Memory B cell (primary cell): Measurements from ENCODE around the gene SPNS2.

Experiments used
- ATAC-seq: fragments of 150-1000 bp; cut with Tn5 transposase; 2 replicates; pipeline ENCODE4 v1.10.0; 2021; ENCODE audit warnings: low read depth, mild to moderate bottlenecking, moderate library complexity
- DNase-seq, 2 donors: peaks; one replicate each; pipeline ENCODE4 v3.0.0; 2022; ENCODE audit warnings: low spot score in 2 of 2
- H3K27ac Mint-ChIP-seq: one replicate; pipeline ENCODE4 v1.8.0; 2022; ENCODE audit warnings: mild to moderate bottlenecking, moderate library complexity, mixed read lengths
- H3K27me3 Mint-ChIP-seq: one replicate; pipeline ENCODE4 v1.8.0; 2022; ENCODE audit warnings: mixed read lengths
- H3K36me3 Mint-ChIP-seq: one replicate; pipeline ENCODE4 v1.8.0; 2022; ENCODE audit warnings: mild to moderate bottlenecking, mixed read lengths
- H3K4me1 Mint-ChIP-seq: one replicate; pipeline ENCODE4 v1.8.0; 2022; ENCODE audit warnings: mixed read lengths
- H3K4me3 Mint-ChIP-seq: one replicate; pipeline ENCODE4 v1.8.0; 2022; ENCODE audit warnings: mild to moderate bottlenecking, moderate library complexity, mixed read lengths
- H3K9me3 Mint-ChIP-seq: one replicate; pipeline ENCODE4 v1.8.0; 2022; ENCODE audit warnings: mixed read lengths

The SPNS2 gene, protein sequence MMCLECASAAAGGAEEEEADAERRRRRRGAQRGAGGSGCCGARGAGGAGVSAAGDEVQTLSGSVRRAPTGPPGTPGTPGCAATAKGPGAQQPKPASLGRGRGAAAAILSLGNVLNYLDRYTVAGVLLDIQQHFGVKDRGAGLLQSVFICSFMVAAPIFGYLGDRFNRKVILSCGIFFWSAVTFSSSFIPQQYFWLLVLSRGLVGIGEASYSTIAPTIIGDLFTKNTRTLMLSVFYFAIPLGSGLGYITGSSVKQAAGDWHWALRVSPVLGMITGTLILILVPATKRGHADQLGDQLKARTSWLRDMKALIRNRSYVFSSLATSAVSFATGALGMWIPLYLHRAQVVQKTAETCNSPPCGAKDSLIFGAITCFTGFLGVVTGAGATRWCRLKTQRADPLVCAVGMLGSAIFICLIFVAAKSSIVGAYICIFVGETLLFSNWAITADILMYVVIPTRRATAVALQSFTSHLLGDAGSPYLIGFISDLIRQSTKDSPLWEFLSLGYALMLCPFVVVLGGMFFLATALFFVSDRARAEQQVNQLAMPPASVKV

DNA sequence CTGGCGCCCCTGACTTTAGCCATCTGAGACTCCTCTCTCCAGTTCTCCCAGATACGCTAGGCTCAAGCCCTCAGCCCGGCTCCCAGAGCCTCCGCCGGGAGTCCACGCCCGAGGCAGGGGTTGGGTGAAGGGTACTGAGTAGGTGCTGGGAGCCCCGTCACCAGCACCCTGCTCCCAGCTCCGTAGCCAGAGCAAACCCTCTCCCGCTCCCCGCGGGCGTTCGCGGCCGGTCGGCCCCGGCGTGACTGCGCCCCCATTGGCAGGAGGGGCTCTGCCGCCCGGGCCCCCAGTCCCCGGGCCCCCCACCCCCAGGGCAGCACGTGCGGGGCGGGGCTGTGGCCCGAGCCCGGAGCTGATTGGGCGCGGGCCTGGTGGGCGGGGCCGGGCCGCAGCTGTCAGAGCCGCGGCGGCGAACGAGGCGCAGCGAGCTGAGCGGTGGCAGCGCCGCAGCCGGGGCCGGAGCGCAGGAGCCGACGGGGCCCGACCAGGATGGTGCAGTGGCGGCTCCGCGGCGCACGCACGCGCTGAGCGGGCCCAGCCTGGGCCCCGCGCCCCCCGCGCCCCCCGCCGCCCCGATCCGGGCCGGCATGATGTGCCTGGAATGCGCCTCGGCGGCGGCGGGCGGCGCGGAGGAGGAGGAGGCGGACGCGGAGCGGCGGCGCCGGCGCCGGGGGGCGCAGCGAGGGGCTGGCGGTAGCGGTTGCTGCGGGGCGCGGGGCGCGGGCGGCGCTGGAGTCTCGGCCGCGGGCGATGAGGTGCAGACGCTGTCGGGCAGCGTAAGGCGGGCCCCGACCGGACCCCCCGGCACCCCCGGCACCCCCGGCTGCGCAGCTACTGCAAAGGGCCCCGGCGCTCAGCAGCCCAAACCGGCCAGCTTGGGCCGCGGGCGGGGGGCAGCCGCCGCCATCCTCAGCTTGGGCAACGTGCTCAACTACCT is at the start of gene SPNS2:
TSS of gene SPNS2 (plus strand) at position 421 of the 937 bp plus-strand sequence. CDS start at position 588, 167 bp downstream.
- Mint-ChIP-seq H3K4me1 (peaks cover 28% of the 10 kb centered on the region), H3K9me3 (no peaks in the 10 kb centered on the region), H3K4me3 (peak within 1 kb of the TSS; percentile 88), H3K36me3 (no peaks in the 10 kb centered on the region), H3K27me3 (peaks cover 13% of the 10 kb centered on the region), H3K27ac (no peak within 1 kb of the TSS)
- ATAC-seq (peak; percentile 81), DNase-seq (peak; percentile 59 to 72)

DNA sequence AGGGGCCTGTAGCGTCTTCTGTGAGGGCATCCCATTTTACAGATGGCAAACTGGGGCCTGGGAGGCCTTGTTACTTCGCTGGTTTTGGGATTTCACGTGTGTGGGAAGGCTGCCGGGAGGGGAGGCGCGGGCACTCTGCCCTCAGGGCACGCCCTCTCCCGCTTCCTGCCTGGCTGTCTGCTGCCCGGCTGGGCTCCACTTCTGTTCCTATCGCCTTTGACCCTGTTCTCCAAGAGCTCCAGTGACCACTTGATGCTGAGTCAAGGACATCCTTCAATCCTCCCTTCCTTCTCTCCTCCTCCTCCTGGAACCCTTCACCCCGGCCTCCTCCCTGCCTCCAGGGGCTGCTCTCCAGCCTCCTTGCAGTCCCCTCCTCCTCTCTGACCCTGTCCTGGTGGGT is 48.9 kb upstream of the SPNS2 start:
- ATAC-seq, result no peak
- Mint-ChIP-seq H3K9me3 (no peaks in the 10 kb centered on the region), H3K27me3 (peaks cover 5% of the 10 kb centered on the region), H3K4me3 (no peak overlapping the region), H3K4me1 (no peaks in the 10 kb centered on the region), H3K27ac (no peak overlapping the region), H3K36me3 (no peaks in the 10 kb centered on the region)
- no peak for DNase-seq

DNA sequence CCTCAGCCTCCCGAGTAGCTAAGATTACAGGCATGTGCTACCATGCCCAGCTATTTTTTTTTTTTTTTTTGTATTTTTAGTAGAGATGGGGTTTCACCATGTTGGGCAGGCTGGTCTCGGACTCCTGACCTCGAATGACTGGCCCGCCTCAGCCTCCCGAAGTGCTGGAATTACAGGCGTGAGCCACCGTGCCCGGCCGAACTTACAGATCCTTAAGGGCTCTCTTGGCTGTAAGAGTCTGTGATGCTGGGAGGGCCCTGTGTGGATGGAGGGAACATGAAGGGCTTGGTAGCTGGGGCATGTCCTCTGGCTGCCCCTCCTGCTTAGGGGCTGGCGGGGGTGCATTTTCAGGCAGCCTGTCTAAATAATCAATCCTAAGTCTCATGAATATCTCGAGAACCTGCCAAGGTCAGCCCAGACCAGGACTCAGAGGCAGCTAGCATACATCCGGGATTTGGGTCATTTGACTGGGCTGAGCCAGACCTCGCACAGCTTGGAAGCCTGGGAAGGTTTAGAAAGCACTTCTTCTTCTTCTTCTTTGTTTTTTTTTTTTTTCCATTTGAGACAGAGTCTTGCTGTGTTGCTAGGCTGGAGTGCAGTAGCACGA is 47.9 kb upstream of the SPNS2 start:
- ATAC-seq, result no peak
- H3K9me3 Mint-ChIP-seq, result no peaks in the 10 kb centered on the region
- H3K4me1 Mint-ChIP-seq, result no peaks in the 10 kb centered on the region
- no peak overlapping the region for H3K27ac Mint-ChIP-seq
- no peak overlapping the region for H3K4me3 Mint-ChIP-seq
- DNase-seq, result no peak
- H3K27me3 Mint-ChIP-seq, result peaks cover 5% of the 10 kb centered on the region
- H3K36me3 Mint-ChIP-seq, result no peaks in the 10 kb centered on the region

DNA sequence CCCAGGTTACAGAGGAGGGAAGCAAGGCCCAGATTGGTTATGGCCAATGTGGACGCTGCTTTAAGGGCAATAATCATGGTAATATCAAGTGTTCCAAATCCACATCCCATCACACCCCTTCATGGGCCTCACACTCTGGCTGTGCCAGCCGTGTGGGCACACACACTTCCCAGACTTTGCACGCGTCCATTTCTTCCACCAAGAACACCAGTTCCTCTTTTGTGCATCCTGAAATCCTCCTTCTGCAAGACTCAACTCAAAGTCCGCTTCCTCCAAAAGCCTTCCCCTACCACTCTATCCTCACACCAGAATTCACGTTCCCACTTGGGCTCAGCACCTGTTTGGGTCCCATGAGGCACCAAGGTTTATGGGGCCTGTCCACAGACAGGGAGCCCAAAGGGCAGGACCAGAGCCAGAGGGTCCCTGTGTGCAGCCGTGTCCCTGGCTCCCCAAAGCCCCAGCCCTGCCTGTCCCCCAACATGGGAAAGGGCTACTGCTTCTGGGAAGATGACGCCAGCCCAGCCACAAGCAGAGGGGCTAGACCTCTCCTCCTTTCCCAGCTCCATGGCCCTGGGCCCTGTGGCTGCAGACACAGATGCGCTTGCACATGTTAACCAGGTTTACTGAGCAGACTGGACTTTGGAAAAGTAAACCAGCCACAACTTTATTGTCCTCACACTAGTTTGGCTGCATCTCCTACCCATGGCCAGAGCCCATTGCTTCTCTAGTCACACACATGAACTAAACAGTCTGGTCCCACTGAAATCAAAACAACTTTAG is 44.7 kb upstream of the SPNS2 start:
- Mint-ChIP-seq H3K27me3 (peaks cover 11% of the 10 kb centered on the region), H3K36me3 (peaks cover 2% of the 10 kb centered on the region)
- ATAC-seq, result no peak

DNA sequence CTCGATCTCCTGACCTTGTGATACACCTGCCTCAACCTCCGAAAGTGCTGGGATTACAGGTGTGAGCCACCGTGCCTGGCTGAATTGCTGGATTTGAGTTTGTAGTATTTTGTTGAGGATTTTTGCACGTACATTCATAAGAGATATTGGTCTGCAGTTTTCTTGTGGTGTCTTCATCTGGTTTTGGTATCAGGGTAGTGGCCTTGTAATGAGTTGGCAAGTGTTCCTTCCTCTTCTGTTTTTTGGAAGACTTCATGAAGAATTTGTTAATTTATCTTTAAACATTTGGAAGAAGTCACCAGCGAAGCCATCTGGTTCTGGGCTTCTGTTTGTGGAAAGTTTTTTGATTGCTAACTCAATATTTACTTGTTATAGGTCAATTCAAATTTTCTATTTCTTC is 38.0 kb upstream of the SPNS2 start:
- peaks cover 11% of the 10 kb centered on the region for H3K27me3 Mint-ChIP-seq
- DNase-seq (no peak), ATAC-seq (no peak)
- no peak overlapping the region for H3K27ac Mint-ChIP-seq
- H3K36me3 Mint-ChIP-seq, result peaks cover 8% of the 10 kb centered on the region
- peaks cover 8% of the 10 kb centered on the region for H3K9me3 Mint-ChIP-seq
- H3K4me3 Mint-ChIP-seq, result no peak overlapping the region
- H3K4me1 Mint-ChIP-seq, result peaks cover 2% of the 10 kb centered on the region

More for the DNA sequence above, 44.7 kb upstream of the SPNS2 start:
- no peaks in the 10 kb centered on the region for H3K9me3 Mint-ChIP-seq
- peaks cover 2% of the 10 kb centered on the region for H3K4me1 Mint-ChIP-seq
- no peak overlapping the region for H3K4me3 Mint-ChIP-seq
- H3K27ac Mint-ChIP-seq, result no peak overlapping the region
- no peak for DNase-seq

DNA sequence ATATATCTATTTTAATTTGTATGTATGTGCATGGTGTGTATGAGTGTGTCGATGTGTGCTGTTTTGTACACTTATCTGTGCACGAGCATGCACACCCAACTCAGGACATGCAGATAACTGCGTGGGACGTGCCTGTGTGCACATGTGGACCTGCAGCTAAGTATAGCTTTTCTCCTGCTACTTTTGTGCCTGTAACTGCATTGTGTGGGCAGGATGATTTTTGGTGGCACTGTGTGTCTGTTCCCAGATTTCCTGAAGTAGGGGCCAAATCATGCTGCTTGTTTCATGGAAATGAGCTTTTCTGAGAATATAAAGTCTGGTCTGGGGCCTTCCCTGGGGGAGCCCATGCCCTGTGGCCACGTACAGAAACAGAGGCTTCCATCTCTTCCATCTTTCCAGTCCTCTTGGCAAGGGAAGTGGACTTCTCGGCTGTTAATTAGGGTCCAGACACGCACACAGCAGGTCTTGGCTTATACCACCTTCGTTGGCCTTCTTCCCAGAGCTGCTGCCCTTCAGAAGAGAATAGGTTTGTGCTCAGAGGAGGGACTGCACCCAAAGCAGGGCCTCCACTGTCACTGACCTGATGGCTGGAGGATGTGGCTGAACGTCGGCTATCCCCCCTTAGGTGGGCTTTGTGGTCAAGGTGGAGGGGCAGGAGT is 34.7 kb upstream of the SPNS2 start:
- peaks cover 6% of the 10 kb centered on the region for H3K36me3 Mint-ChIP-seq
- DNase-seq (no peak), ATAC-seq (no peak)
- H3K4me3 Mint-ChIP-seq, result no peak overlapping the region
- peaks cover under 1% of the 10 kb centered on the region for H3K4me1 Mint-ChIP-seq
- peaks cover 13% of the 10 kb centered on the region for H3K27me3 Mint-ChIP-seq
- peaks cover 8% of the 10 kb centered on the region for H3K9me3 Mint-ChIP-seq
- no peak overlapping the region for H3K27ac Mint-ChIP-seq

DNA sequence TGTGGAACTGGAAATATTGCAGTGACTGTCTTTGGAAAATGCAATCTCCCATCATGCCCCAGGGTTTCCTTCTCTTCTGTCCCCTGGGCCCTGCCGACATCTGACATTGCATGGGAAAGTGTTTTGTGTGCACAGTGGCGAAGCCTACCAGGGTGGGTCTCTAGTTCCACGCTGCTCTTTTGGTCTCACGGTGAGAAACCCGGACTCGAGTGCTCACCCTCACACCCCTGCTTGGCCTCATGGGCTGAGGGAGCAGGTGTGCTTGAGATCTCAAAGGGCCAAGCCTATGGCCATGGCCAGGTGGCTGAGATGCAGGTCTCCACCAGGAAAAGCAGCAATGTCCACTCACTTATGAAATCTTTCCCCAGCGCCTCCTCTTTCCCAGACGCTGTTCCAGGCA is 32.9 kb upstream of the SPNS2 start:
- no peak for ATAC-seq
- Mint-ChIP-seq H3K27me3 (peaks cover 10% of the 10 kb centered on the region), H3K4me1 (no peaks in the 10 kb centered on the region), H3K36me3 (peaks cover 3% of the 10 kb centered on the region), H3K4me3 (no peak overlapping the region), H3K27ac (no peak overlapping the region), H3K9me3 (peaks cover 1% of the 10 kb centered on the region)
- no peak for DNase-seq

DNA sequence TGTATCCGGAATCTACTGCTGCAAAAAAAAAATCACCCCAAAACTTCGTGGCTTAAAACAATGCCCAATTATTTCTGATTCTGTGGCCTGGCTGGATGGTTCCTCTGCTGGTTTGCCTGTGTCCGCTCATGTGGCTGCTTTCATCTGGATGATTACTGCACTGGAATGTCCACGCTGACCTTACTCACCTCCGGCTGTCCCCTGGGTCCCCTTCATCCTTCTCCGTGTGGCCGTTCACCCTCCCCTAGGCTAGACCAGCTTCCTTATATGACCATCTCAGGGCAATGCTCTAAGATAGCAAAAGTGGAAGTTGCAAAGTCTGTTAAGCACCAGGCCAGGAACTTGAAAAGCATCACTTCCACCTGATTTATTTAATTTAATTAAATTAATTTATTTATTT is 31.4 kb upstream of the SPNS2 start:
- Mint-ChIP-seq H3K4me3 (no peak overlapping the region), H3K4me1 (no peaks in the 10 kb centered on the region), H3K9me3 (peaks cover 1% of the 10 kb centered on the region), H3K27ac (no peak overlapping the region), H3K36me3 (no peaks in the 10 kb centered on the region), H3K27me3 (peaks cover 7% of the 10 kb centered on the region)
- no peak for ATAC-seq
- no peak for DNase-seq

DNA sequence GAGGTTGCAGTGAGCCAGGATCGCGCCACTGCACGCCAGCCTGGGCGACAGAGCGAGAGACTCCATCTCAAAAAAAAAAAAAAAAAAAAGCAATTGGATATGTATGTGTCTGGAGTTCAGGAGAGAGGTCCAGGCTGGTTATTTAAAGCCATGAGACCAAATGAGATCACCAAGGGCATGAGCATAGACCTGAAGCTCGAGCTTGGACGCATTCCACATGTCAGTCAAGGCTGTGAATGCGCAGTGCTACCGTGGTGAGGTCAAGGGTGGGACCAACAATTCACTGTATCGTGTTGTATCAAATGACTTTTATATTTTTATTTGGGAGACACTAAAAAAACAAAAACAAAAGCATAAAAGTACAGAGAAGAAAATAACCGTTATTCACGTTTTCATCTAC is 29.1 kb upstream of the SPNS2 start:
- no peak overlapping the region for H3K27ac Mint-ChIP-seq
- H3K4me1 Mint-ChIP-seq, result no peaks in the 10 kb centered on the region
- no peaks in the 10 kb centered on the region for H3K36me3 Mint-ChIP-seq
- H3K9me3 Mint-ChIP-seq, result no peaks in the 10 kb centered on the region
- DNase-seq (no peak), ATAC-seq (no peak)
- no peak overlapping the region for H3K4me3 Mint-ChIP-seq
- peaks cover 7% of the 10 kb centered on the region for H3K27me3 Mint-ChIP-seq

DNA sequence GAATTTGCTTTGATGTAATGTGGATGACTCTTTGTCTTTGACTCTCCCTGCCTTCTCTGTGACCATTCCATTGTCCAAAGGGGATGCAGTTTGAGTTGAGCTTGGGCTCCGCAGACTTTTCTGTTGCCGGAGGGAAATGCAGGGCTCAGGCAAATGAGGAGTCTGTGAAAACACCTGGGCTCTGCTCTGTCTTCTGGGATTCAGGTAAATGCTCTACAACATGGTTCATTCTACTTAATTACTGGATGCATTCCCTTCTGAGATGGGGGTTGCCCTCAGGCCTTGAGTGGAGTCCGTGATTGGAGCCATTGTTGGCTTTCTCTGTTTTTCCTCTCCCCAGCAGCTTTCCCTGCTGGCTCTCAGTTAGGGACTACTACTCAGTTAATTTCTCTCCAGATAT is 26.4 kb upstream of the SPNS2 start:
- no peaks in the 10 kb centered on the region for H3K4me1 Mint-ChIP-seq
- DNase-seq (no peak), ATAC-seq (no peak)
- no peak overlapping the region for H3K4me3 Mint-ChIP-seq
- no peaks in the 10 kb centered on the region for H3K9me3 Mint-ChIP-seq
- no peaks in the 10 kb centered on the region for H3K36me3 Mint-ChIP-seq
- H3K27ac Mint-ChIP-seq, result no peak overlapping the region
- peaks cover 12% of the 10 kb centered on the region for H3K27me3 Mint-ChIP-seq

DNA sequence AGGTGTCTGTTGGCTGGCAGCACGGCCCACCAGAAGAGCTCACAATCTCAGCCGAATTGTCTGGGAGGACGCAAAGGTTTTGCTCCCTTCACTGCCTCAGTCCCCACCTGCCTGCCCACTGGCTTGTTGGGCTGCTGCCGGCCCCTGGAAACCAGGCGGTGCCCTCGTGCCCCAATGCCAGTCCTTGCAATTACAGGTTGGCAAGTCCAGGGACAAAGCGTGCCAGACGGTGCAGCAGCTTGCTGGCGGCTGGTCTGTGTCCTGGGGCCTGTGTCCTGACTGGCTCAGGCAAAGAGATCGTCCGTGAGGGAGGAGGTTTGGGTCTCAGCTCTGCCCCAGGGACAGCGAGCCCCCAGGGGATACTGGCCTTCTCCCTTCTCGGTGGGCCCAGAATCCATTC is 24.6 kb upstream of the SPNS2 start:
- ATAC-seq, result no peak
- H3K9me3 Mint-ChIP-seq, result no peaks in the 10 kb centered on the region
- no peak overlapping the region for H3K4me3 Mint-ChIP-seq
- H3K4me1 Mint-ChIP-seq, result no peaks in the 10 kb centered on the region
- H3K36me3 Mint-ChIP-seq, result no peaks in the 10 kb centered on the region
- peaks cover 9% of the 10 kb centered on the region for H3K27me3 Mint-ChIP-seq
- DNase-seq, result no peak
- no peak overlapping the region for H3K27ac Mint-ChIP-seq

DNA sequence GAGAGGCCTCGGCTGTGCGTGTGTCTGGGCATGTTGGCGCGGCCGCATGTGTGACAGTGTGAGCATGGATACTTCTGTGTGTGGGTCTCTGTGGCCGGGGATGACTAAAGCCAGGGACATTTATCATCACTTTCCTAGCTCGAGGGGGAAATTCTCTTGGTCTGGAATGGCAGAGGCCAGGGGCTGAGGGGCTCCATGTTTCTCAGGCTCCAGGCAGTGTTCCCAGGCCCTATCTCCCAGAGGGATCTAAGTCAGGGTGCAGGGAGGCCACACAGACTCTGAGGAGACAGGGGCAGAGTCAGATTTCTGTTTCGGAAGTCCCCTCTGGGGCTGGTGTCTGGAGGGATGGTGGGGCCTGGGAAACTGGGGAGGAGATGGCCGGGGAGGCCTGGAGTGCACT is 23.7 kb upstream of the SPNS2 start:
- Mint-ChIP-seq H3K27ac (no peak overlapping the region), H3K36me3 (no peaks in the 10 kb centered on the region), H3K9me3 (no peaks in the 10 kb centered on the region), H3K27me3 (peaks cover 9% of the 10 kb centered on the region), H3K4me1 (no peaks in the 10 kb centered on the region), H3K4me3 (no peak overlapping the region)
- ATAC-seq, result no peak
- no peak for DNase-seq

DNA sequence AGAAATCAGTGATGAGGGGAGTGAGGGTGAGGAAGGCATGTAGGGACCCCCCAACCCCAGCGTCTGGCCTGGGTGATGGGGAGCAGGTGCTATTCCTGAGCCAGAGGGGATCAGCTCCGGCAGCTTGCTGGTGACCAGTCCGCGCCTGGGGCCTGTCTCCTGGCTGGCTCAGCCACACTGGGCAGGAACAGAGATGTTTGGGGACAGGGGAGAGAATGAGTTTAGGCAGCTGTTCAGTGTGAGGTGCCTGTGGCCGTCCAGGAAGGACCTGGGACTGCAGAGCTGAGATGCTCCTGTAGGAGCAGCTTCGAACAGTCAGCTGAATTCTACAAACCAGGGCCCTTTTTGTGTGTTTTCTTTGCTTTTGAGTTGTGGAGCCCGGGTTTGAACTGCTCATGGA is 23.2 kb upstream of the SPNS2 start:
- H3K4me3 Mint-ChIP-seq, result no peak overlapping the region
- peaks cover 9% of the 10 kb centered on the region for H3K27me3 Mint-ChIP-seq
- DNase-seq (no peak), ATAC-seq (no peak)
- H3K4me1 Mint-ChIP-seq, result no peaks in the 10 kb centered on the region
- H3K27ac Mint-ChIP-seq, result no peak overlapping the region
- H3K9me3 Mint-ChIP-seq, result no peaks in the 10 kb centered on the region
- no peaks in the 10 kb centered on the region for H3K36me3 Mint-ChIP-seq
